Esophagus squamous epithelium (tissue), 5 donors: ENCODE data around the gene PLEKHA5. TPM values are rescaled to one million over a fixed set of nuclear protein-coding genes. Genes with fewer than 3 reads are reported as not detected.
"Not testable (repeated sequence)": the region's sequence is repeated elsewhere in the genome, so short reads cannot be mapped to it uniquely, and the experiment has no call there.

Source experiments
- DNase-seq: peaks from one replicate; lab custom pipeline; 2025; lab: John Stamatoyannopoulos, UW
- H3K27ac ChIP-seq, 4 donors: fragments of 200-600 bp; sonication (generic); one replicate each; pipeline ENCODE4 v1.5.1; 2016 to 2019; ENCODE audit warnings: mild to moderate bottlenecking in 1 of 4
- H3K27me3 ChIP-seq, 4 donors: fragments of 200-600 bp; sonication (generic); 1 replicate in 3 of 4; 2 replicates in 1 of 4; pipeline versions ENCODE4 v1.5.1 to v1.6.0; 2017 to 2021; ENCODE audit warnings: antibody characterized with exemption in 1 of 4
- H3K36me3 ChIP-seq, 3 donors: fragments of 200-600 bp; sonication (generic); one replicate each; pipeline ENCODE4 v1.5.1; 2016 to 2019
- H3K4me1 ChIP-seq, 3 donors: fragments of 200-600 bp; sonication (generic); one replicate each; pipeline ENCODE4 v1.5.1; 2017 to 2019
- H3K4me3 ChIP-seq, 4 donors: fragments of 200-600 bp; sonication (generic); 1 replicate in 3 of 4; 2 replicates in 1 of 4; pipeline ENCODE4 v1.5.1; 2016 to 2019; ENCODE audit warnings: mild to moderate bottlenecking in 2 of 4, moderate library complexity in 1 of 4
- H3K9me3 ChIP-seq, 3 donors: fragments of 200-600 bp; sonication (generic); one replicate each; pipeline ENCODE4 v1.5.1; 2016 to 2019
- CTCF ChIP-seq, 6 experiments: fragments of 450-650 bp in 4 of 6; fragments of 200-600 bp in 2 of 6; sonication (generic) in 2 of 6; IDR thresholded peaks; one replicate each; pipeline ENCODE4 v1.5.1; 2016 to 2019; ENCODE audit warnings: antibody characterized with exemption in 6 of 6, mild to moderate bottlenecking in 4 of 6, moderate library complexity in 4 of 6
- POLR2A ChIP-seq, 4 donors: fragments of 450-650 bp; IDR thresholded peaks; one replicate each; pipeline ENCODE4 v1.6.1; 2017; ENCODE audit warnings: antibody characterized with exemption in 4 of 4, mild to moderate bottlenecking in 4 of 4, moderate library complexity in 3 of 4
- WGBS, 2 donors: methylation state at CpG; one replicate each; pipeline ENCODE4 v1.1.5; 2018; 5-methylcytosine and 5-hydroxymethylcytosine counted together
- intact Hi-C: fragments of 100-400 bp; cut with DNase I; formaldehyde crosslinking; loops from one replicate; pipeline ENCODE4 v1.15.0; 2022
- total RNA-seq, 4 donors: library from RNA; depleted of rRNA; stranded (reverse); fragments of >200 nt; gene quantifications; one replicate each; pipeline ENCODE4 v1.1.0, GENCODE V29; 2016
- donor health status: DM: yes; HTN: yes; CAD: no.

Gene PLEKHA5
- total RNA-seq, 4 donors from 2014 or later = 16.1 to 43.7 (median 29.3) TPM

DNA sequence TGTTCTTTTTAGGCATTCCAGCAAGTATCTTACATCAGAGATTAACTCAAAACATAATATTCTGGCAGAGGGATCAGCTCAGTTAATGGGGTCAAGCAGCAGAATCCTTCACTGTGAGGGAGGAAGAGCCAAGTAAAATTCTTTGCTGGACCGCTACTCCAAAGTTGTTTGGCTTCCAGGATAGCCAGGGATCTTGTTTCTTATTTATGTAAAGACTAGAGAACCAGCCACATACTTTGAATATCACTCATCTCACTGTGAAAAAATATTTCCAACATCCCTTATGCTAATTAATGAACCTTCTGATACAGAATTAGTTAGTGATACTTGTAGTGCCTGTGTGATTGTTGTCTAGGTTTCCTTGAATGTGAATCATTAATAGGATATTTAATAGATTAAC, 94.2 kb downstream of the PLEKHA5 start:
- H3K4me1 ChIP-seq = peaks cover 0 to 33% (median 6%) of the 10 kb centered on the region in 3 donors
- WGBS, 2 donors = 46 to 87% methylated on average over 1 of the region's 1 CpG
- no peak for DNase-seq
- H3K27me3 ChIP-seq = no peaks in the 10 kb centered on the region
- H3K27ac ChIP-seq = peak overlapping the region in 1 of 4 donors; percentile 19
- TF ChIP-seq CTCF (IDR thresholded peaks at IDR 0.05) = no peak
- no peak for TF ChIP-seq POLR2A (IDR thresholded peaks at IDR 0.05)
- H3K4me3 ChIP-seq = no peak overlapping the region
- intact Hi-C loops = no loop called here
- H3K36me3 ChIP-seq = no peaks in the 10 kb centered on the region
- no peaks in the 10 kb centered on the region for H3K9me3 ChIP-seq

- peaks cover 0 to 37% (median 6%) of the 10 kb centered on the region in 3 donors for H3K4me1 ChIP-seq
- no peaks in the 10 kb centered on the region for H3K9me3 ChIP-seq
- intact Hi-C loops = no loop called here
- H3K36me3 ChIP-seq = peaks cover 0 to 6% (median 0%) of the 10 kb centered on the region in 3 donors
- WGBS, 2 donors = 82 to 86% methylated on average over 3 of the region's 3 CpGs
- TF ChIP-seq POLR2A (IDR thresholded peaks at IDR 0.05) (no peak), CTCF (IDR thresholded peaks at IDR 0.05) (no peak)
- no peaks in the 10 kb centered on the region for H3K27me3 ChIP-seq
- no peak for DNase-seq
- no peak overlapping the region for H3K4me3 ChIP-seq
- H3K27ac ChIP-seq = no peak overlapping the region
These were observed 95.2 kb downstream of the PLEKHA5 start for GRCh38 chr12:19224746-19225145.

- Histone ChIP-seq H3K27ac (no peak overlapping the region), H3K4me3 (no peak overlapping the region), H3K27me3 (no peaks in the 10 kb centered on the region), H3K4me1 (peaks cover 0 to 37% (median 6%) of the 10 kb centered on the region in 3 donors), H3K9me3 (peaks cover 0 to 5% (median 0%) of the 10 kb centered on the region in 3 donors), H3K36me3 (peaks cover 0 to 16% (median 0%) of the 10 kb centered on the region in 3 donors)
- WGBS, 2 donors = 76 to 77% methylated on average over 2 of the region's 2 CpGs
- TF ChIP-seq CTCF (IDR thresholded peaks at IDR 0.05) (no peak), POLR2A (IDR thresholded peaks at IDR 0.05) (no peak)
- intact Hi-C loops = no loop called here
- DNase-seq = no peak
These were observed 97.8 kb downstream of the PLEKHA5 start for GRCh38 chr12:19227190-19227879.

- Histone ChIP-seq H3K27me3 (no peaks in the 10 kb centered on the region), H3K9me3 (peaks cover 0 to 5% (median 0%) of the 10 kb centered on the region in 3 donors), H3K4me3 (no peak overlapping the region), H3K36me3 (peaks cover 0 to 16% (median 0%) of the 10 kb centered on the region in 3 donors), H3K27ac (no peak overlapping the region), H3K4me1 (peaks cover 0 to 36% (median 6%) of the 10 kb centered on the region in 3 donors)
- TF ChIP-seq POLR2A (IDR thresholded peaks at IDR 0.05) (no peak), CTCF (IDR thresholded peaks at IDR 0.05) (no peak)
- intact Hi-C loops = no loop called here
- 71 to 96% methylated on average over 1 of the region's 1 CpG for WGBS, 2 donors
- DNase-seq = no peak
These were observed 98.3 kb downstream of the PLEKHA5 start for GRCh38 chr12:19227880-19228210.

DNA sequence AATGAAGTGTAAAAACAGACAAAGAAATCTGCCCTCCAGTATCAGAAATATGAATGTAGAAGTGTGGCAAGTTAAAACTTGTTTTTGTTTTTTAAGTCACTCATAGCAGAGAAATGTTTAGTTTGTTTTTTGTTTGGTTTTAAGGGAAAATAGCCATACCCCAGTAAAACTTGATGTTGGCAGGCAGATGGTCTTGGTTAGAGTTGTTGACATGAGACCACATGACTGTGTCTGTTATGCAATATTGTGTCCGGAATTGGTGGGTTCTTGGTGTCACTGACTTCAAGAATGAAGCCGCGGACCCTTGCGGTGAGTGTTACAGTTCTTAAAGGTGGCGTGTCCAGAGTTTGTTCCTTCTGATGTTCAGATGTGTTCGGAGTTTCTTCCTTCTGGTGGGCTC, 99.5 kb downstream of the PLEKHA5 start:
- H3K9me3 ChIP-seq, intact Hi-C loops, H3K27ac ChIP-seq, DNase-seq, H3K4me3 ChIP-seq, H3K27me3 ChIP-seq: not testable (repeated sequence)
- 79 to 91% methylated on average over 6 of the region's 6 CpGs for WGBS, 2 donors
- peaks cover 0 to 16% (median 0%) of the 10 kb centered on the region in 3 donors for H3K36me3 ChIP-seq
- peaks cover 0 to 35% (median 6%) of the 10 kb centered on the region in 3 donors for H3K4me1 ChIP-seq
